Activated effector memory CD4-positive, alpha-beta T cell treated with anti-CD3 and anti-CD28 coated beads, Interleukin-2, amount 50 U/mL, for 16 hours (primary cell): Measurements from ENCODE around the gene FBRSL1.
"Not testable (repeated sequence)": the region's sequence is repeated elsewhere in the genome, so short reads cannot be mapped to it uniquely, and the experiment has no call there.

ENCODE experiments used
- DNase-seq: peaks from one replicate; pipeline ENCODE4 v3.0.0-alpha.2; 2020

FBRSL1 gene

DNA sequence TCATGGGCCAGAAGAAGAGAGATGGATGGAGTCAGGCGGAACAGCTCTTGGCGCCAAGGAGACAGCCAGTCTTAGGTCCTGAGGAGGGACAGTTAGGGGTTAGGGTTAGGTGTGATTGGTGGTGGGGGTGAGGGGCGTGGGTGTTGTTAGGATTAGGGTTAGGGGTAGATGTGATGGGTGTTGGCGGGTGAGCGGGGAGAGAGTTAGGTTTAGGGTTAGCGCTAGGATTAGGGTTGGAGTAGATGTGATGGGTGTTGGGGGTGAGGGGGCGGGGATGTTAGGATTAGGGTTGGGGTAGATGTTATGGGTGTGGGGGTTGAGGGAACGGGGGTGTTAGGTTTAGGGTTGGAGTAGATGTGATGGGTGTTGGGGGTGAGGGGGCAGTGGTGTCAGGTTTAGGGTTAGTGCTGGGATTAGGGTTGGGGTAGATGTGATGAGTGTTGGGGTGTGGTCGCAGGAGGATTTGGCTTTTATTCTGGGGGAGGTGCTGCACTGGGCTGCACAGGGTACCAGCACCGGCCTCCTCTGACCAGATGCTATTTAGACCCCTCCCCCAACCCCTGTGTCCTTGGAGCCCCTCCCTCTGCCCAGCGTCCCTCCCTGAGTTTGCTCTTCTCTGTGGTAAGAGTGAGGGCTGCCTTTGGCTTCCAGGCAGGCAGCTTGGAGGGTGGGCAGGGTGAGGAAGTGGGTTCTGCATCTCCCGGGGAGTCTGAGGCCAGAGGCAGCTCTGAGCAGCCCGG lies 35.6 kb upstream of the FBRSL1 start:
- DNase-seq = no peak

GRCh38 chr12:132454933-132455418 lies 35.0 kb upstream of the FBRSL1 start:
- DNase-seq = no peak

DNA sequence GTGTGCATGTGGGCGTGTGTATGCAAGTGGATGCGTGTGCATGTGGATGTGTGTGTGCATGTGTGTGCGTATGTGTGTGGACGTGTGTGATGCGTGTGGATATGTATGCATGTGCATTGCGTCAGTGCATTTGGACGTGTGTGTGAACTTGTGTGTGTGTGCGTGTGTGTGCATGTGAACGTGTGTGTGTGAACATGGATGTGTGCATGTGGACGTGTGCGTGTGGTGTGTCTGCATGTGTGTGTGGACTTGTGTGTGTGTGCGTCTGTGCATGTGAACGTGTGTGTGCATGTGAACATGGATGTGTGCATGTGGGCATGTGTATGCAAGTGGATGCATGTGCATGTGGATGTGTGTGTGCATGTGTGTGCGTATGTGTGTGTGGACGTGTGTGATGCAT lies 34.4 kb upstream of the FBRSL1 start:
- DNase-seq = no peak

- DNase-seq = no peak
These were observed 33.6 kb upstream of the FBRSL1 start for GRCh38 chr12:132456186-132456943.

DNA sequence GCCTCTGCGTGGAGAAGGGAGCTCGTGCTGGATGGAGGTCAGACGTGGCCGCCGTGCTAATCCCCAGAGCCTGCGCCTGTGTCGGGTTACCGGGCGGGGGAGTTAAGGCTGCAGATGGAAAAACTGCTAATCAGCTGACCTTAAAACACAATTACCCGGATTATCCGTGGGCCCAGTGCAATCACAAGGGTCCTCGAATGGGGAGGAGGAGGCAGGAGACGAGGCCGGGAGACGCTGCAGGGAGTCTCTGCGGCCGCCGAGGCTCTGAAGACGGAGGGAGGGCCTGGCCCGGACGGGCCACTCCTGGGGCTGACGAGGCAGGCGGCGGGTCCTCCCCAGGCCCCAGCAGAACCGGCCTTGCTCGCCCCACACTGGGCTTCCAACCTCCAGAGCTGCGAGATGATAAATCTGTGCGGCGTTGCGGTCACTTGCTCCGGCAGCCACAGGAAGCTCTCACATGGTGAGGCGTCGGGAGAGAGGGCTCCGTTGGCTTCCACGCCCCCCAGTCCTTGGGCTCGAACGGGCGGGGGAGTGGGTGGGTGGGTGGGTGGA lies 32.9 kb upstream of the FBRSL1 start:
- DNase-seq = no peak

DNA sequence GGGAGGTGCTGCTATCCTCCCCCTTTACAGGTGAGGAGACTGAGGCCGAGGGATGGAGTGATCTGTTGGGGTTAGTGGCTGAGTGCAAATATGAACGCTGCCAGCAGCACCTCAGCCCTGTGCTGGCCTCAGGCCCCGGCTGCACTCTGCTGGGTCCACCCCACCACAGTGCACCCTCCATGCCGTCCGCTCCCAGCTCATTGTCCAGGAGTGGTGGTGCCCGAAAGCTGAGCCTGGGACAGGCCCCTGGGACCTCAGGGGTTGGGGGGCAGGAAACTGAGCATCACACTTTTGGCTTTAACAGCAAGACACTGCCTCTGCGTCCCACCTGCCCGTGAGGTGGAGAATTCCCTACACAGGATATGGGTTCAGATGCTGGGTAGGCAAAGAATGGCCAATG lies 31.5 kb upstream of the FBRSL1 start:
- DNase-seq = no peak

DNA sequence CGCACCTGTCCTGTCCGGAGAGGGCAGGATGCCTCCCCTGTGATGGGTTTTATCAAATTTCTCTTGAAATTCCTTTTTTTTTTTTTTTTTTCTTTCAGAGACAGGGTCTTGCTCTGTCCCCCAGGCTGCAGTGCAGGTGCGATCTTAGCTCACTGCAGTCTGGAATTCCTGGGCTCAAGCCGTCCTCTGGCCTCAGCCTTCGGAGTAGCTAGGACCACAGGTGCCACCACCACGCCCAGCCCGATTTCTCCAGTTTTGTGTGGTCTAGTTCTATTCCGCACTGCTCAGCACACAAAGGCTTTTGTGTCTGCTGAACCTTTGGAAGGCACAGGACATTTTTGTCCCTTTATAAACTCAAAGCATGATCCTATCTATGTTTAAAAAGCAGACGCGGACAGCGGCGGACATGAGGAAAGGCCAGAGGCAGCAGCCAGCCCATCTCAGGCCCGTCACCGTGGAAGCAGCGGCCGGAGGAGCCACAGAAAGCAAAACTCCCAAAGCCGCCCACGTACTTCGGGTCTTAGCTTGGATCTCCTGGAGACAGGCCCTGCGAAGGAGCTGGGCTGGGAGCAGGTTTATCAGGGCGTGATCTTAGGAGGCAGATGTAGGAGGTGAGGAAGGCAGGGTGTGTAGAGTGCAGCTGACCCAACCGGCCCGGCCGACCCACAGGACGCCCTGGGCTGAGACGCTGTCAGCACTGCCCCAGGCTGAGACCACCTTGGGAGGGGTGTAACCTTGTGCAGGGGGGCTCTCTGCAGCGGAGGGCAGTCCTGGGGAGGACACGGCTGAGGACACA lies 30.9 kb upstream of the FBRSL1 start:
- no peak for DNase-seq

GRCh38 chr12:132460571-132460970 lies 29.4 kb upstream of the FBRSL1 start:
- no peak for DNase-seq

GRCh38 chr12:132461526-132461925 lies 28.4 kb upstream of the FBRSL1 start:
- no peak for DNase-seq

GRCh38 chr12:132462788-132463187 lies 27.2 kb upstream of the FBRSL1 start:
- DNase-seq = no peak

DNA sequence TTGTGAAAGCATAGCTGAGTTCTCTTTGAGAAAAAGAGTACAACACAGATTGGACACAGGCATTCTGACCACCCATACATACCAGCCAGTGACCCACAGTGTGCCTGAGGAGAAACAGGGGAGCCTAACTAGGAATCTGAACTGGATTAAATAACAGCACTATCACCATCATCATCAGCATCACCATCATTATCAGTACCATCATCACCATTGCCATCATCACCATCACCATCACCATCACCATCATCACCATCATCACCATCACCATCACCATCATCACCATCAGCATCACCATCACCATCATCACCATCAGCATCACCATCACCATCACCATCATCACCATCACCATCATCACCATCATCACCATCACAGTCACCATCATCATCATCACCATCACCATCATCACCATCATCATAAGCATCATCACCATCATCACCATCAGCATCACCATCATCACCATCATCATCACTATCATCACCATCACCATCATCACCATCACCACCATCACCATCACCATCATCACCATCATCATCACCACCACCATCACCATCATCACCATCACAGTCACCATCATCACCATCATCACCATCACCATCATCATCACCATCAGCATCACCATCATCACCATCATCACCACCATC lies 26.5 kb upstream of the FBRSL1 start:
- not testable (repeated sequence) for DNase-seq

DNA sequence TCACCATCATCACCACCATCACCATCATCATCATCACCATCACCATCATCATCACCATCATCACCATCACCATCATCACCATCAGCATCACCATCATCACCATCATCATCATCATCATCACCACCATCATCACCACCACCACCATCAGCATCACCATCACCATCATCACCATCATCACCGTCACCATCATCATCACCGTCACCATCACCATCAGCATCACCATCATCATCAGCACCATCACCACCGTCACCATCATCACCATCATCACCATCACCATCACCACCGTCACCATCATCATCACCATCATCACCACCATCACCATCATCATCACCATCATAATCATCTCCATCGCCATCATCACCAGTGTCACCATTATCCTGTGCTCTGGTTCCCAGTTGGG lies 25.6 kb upstream of the FBRSL1 start:
- DNase-seq = not testable (repeated sequence)

DNA sequence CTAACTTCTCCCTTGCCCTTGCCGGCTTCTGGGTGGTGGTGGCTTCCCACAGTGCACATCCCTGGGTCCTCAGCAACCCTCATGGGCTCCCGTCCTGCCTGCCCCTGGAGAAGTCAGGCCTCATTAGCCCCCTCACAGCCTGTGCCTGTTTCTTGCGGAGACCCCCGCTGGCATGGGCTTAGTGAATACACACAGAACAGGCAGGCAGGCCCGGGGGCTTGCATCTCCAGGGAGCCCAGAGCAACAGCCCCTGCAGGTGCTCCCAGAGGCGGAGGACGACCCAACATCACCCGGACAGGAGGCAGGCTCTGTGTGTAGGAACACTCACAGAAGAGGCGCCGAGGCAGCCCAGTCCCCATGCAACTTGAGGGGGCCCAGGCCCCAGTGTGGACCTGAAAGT lies 25.1 kb upstream of the FBRSL1 start:
- no peak for DNase-seq

DNA sequence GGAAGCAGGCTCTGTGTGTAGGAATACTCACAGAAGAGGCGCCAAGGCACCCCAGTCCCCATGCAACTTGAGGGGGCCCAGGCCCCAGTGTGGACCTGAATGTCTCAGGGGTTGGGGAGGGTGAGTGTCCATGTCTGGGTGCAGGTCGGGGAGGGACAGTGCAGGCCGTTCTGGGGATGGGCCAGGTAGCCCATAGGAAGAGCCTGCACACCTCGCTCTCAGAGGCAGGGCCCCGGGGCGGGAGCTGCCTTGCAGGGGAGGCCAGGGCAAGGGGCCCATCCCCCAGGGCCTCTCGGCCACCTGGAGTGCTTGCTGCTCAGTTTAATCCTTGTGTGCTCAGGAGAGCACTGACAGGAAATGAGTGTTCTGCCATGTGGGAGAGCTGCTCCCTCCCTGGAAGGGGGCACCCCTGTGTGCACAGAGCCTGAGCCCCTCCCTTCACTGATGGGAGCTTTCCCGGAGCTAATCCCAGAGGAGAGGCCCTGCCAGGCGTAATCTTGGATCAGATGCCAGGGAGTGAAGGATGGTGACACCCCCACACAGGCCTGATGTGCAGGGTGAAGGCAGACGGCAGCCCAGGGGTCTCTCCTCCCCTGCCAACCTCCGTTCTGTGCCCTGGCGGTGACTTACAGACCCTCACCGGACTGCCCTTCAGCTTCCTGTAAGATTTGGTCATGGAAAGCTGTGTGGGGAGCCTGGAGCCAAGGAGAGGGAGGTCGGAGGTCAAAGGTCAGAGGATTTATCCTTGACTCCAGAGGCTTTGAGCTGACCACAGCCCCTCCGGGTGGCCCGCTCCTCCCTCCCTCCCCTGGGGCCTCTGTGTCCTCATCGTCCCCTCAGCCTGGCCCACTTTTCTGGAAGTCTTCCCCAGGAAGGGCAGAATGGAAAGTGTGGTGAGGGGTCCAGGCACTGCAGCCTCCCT lies 24.4 kb upstream of the FBRSL1 start:
- DNase-seq = no peak

- no peak for DNase-seq
These were observed 23.4 kb upstream of the FBRSL1 start for GRCh38 chr12:132466241-132467201.

DNA sequence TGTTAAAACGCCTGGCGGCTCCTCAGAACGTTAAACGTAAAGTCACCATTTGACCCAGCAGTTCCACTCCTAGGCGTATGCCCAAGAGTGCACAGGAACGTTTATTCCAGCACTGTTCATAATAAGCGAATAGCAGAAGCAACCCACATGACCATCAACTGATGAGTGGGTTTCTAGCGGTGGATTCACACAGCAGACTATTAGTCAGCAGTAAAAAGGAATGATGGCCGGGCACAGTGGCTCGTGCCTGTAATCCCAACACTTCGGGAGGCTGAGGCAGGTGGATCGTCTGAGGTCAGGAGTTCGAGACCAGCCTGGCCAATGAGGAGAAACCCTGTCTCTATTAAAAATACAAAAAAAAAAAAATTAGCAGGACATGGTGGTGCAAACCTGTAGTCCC lies 22.4 kb upstream of the FBRSL1 start:
- DNase-seq = no peak

DNA sequence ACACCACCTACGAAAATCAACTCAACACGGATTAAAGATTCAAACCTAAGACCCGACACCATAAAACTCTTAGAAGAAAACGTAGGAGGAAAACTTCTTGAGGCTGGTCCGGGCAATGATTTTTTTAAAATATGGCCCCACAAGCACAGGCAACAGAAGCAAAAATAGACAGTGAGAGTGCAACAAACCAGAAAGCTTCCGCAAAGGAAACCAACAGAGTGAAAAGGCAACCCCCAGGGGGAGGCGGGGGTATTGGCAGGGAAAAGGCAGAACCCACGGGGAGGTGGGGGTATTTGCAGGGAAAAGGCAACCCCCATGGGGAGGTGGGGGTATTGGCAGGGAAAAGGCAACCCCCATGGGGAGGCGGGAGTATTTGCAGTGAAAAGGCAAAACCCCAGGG lies 20.5 kb upstream of the FBRSL1 start:
- no peak for DNase-seq

DNA sequence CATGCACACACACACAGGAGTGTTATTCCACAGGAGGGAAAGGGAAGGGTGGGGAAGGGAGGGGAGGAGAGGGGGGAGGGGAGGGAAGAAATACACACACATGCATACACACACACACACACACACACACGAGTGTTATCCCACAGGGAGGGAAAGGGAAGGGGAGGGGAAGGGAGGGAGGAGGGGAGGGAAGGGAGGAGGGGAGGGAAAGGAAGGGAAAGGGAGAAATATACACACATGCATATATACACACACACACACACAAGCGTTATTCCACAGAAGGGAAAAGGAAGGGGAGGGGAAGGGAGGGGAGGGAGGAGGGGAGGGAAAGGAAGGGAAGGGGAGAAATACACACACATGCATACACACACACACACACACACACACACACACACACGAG lies 19.6 kb upstream of the FBRSL1 start:
- no peak for DNase-seq

DNA sequence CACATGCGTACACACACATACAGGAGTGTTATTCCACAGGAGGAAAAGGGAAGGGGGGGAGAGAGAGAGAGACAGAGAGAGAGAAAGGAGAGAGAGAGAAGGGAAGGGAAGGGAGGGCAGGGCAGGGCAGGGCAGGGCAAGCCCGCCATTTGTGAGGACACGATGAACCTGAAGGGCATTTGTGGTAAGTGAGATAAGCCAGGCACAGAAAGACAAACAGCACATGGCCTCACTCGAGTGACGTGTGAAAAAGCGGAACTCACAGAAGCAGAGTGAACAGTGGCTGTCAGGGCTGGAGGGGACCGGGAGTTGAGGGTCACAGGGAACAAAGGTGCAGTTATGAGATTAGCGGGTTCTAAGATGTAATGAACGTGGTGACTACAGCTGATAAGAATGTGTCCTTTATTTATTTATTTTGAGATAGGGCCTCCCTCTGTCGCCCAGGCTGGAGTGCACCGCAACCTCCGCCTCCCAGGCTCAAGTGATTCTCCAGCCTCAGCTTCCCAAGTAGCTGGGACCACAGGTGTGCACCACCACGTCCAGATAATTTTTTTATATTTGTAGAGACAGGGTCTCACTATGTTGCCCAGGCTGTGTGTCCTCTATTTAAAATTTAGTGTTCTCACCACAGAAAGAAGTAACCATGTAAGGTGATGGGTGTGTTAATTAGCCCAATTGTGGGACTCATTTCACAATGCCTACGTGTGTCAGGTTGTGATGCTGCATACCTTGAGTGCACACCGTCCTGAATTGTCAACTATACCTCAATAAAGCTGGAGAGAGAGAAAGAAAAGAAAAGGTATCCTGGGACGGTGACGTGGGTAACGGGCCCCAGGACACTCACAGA lies 18.7 kb upstream of the FBRSL1 start:
- DNase-seq = no peak
